G401 (cell line): ENCODE data around the gene CACNA1E. TPM values are rescaled to one million over a fixed set of nuclear protein-coding genes. Genes with fewer than 3 reads are reported as not detected.

ENCODE experiments used
- DNase-seq: peaks from one replicate; pipeline ENCODE4 v3.0.0-alpha.2; 2015; ENCODE audit warnings: low spot score
- in situ Hi-C: cut with HindIII; loops from 2 replicates; pipeline ENCODE4 v1.10.0; 2016; ENCODE audit warnings: low sequenced_read_pairs, mixed read lengths
- total RNA-seq: library from RNA; depleted of rRNA; stranded (reverse); fragments of >200 nt; shearing (Covaris generic); gene quantifications from 2 replicates; pipeline ENCODE4 v1.2.3, GENCODE V29; 2014

The CACNA1E gene
- total RNA-seq, 1 experiment from 2014 or later, result not detected

DNA sequence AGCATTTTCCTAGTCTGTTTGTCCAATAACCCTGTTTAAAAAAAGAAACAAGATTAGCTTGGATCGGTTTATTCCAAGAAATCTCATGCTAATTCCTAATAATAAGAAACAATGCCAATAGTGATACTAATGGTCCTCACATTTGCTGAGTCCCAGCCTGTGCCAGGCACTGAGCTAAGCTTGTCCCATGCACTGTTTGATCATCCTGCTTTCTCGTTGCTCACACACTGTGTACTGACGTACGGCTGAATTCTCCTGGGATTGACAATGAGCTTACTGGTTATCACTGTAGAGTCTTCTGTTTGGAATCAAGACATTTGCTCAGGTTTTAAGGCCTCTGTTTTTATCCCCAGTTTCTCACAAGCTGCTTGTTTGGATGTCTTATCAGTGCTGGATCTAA, 71.1 kb downstream of the CACNA1E start:
- in situ Hi-C loops, result no loop called here
- DNase-seq, result no peak

DNA sequence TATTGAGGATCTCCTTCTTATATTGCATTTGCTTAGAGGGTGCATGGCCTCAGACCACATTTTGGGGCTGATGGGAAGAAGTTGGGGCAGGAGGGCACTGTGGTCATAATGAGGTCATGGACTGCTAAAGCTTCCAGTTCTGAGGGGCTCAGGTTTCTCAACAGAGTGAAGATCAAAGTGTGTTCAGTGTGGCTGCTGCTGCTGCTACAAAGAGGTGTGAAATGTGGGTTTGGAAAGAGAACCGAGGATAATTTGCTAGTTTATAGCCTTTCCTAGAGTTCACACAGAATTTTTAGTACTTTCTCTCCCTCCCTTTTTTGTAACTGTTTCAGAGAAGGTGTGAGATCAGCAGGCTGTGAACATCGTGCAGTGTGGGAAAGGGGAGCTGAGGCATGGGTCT, 73.3 kb downstream of the CACNA1E start:
- no peak for DNase-seq
- in situ Hi-C loops, result no loop called here

DNA sequence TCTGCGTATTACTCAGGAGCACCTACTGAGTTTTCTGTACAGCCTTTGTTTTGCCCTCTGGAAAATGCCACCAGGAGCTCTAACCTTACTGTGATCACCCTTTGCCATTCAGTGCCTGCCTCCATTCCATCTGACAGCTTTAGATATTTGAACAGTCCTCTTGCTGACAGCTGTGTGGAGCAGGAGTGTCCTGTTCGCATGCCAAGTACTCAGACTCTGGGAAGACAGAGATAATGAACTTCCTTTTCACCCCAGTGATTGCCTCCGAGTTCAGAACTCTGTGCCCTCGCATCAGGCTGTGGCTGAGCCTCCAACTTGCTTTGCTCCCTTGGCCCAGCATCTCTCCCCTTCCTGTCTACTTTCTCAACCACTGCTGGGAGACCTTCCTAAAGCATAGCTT, 74.0 kb downstream of the CACNA1E start:
- DNase-seq, result no peak
- in situ Hi-C loops, result no loop called here

DNA sequence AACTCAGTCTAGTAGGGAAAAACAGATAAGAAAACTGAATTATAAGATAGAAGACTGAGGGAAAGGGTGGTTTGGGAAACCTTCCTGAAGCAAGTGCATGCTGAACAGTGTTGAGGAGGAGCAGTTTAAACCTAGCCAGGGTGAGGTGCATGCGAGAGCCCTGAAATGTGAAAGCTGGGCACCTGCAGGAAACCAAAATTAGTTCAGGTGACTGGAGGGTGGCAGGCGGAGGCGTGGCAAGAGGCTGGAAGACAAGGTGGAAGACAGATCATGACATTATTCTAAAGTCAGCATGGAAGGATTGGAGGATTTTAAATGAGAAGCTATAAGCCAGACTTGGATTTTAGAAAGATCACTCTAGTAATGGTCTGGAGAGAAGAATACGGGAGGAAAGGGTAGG, 75.1 kb downstream of the CACNA1E start:
- in situ Hi-C loops, result no loop called here
- no peak for DNase-seq

DNA sequence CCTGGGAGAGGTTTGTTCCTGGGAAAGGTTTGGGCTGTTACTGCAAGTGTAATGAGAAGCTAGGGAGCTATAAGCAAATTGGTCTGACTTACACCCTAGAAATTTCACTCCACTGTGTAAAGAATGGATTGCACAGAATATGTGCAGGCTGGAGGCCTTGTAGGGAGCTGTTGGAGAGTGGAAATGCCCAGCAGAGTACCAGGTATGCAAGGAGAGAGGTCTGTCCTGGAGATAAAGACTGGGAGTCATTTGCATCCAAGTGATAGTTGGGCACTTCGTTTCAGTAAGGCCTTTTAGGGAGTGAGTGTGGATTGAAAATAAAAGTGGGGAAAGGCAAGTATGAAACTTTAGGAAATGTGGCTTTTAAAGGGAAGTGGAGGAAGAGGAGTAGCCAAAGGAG, 75.8 kb downstream of the CACNA1E start:
- in situ Hi-C loops, result no loop called here
- no peak for DNase-seq

DNA sequence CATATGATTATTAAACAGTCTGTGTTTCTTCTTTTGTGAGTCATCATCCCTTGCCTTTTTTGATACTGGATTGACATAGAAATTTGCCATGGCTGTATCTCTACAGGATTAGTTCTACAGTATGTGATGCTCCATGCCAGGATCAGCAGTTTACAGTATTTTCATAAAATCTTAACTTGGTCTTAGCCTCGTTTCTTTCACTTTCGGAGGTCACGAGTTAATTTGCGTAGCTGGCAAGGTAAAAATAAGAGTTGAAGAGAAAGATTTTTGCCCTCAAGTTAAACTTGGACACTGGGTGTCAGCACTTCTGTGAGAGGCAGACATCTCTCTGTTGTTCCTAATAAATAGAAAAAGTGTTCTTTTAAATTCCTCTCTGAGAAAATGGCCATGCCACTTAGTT, 79.1 kb downstream of the CACNA1E start:
- in situ Hi-C loops, result no loop called here

DNA sequence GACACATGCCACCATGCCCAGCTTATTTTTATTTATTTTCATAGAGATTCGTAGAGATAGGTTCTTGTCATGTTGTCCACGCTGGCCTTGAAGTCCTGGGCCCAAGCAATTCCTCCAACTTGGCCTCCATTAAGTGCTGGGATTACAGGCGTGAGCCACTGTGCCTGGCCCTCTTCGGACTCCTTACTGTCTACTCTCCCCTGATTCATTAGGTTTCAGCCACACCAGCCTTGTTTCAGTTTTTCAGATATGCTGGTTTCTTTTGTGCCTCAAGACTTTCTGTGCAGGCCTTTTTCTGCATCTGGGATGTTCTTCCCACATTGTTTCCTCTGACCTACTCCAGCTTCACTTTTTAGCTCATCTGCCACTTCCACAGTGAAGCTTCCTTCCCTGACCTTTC, 85.4 kb downstream of the CACNA1E start:
- in situ Hi-C loops, result no loop called here
- no peak for DNase-seq

More for the DNA sequence above, 79.1 kb downstream of the CACNA1E start:
- no peak for DNase-seq

DNA sequence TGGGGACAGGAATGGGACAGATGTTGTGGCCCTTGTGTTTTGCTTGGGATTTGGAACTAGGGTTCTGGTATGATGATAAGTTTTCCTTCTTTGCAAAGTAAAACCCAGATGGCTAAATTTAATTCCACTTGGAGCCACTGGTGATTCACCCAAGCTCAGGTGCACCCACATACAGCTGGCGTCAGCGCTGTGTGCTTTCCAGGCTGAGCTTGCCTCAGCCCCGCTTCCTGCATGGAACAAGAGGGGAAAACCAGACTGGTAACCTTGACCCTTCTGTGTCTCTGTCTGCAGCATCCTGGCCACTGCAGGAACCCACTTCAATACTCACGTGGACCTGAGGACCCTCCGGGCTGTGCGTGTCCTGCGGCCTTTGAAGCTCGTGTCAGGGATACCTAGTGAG, 94.2 kb downstream of the CACNA1E start:
- in situ Hi-C loops, result no loop called here
- DNase-seq, result no peak

DNA sequence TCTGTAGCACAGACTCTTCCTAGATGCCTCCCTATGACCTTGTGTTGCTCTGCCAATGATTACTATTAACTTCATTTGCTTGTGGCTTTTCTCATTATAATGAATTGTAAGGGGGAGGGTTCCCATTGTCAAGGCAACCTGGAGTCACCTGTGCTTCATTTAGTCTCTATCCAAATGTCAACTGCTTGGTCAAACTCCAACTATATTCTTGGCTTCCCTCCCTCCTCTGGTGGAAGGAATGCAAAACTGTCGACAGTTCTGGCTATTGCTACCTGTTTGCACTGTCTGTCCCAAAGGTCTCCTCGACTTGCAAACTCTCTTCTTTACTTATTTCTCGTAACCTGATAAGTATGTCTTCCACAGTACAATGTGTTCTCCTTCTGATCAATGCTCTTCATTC, 100.3 kb downstream of the CACNA1E start:
- peak; percentile 20 for DNase-seq
- in situ Hi-C loops, result no loop called here

DNA sequence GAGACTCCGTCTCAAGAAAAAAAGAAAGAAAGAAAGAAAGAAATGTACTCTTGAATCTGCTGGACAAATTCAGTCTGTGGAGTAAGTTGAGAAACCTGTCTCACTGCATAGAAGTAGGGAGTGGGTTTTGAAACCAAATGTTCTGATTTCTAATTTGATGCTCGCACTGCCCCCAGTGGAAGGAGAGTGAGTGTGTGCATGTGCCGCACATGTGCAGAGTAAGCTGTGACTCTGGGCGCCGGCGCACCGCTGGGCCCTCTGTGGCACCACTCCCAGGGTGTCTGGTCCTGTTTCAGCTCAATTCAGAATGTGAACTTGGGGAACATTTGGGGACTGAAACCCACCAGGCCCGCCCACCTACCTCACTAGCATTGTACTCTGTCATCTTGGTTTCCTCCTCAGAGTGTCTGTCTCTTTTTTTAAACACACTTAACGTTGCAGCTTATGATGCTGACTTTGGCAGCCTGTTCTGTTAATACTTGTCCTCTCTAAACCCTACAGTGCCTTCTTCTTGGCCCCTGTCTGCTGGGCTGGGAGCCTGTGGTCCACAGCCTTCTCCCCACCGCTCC, 104.6 kb downstream of the CACNA1E start:
- no peak for DNase-seq

DNA sequence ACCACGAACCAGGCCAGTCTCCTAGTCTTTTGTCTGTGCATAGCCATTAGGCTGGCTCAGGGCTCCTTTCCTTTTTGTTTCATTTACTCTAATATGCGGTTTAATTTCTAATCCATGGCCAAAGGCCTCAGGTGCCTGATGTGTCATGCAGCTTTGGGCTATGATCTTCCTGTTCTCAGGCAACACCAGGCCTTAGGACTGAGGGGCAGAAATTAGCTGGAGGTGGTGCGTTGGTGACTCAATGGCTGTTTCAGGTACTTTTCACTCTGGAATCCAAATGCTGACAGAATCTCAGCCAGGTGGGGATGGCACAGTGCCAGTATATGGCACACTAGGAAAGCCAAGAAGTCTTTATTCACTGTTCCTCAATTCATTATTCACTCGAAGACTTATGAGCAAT, 105.3 kb downstream of the CACNA1E start:
- peak; percentile 19 for DNase-seq
- in situ Hi-C loops, result no loop called here

More for the DNA sequence above, 104.6 kb downstream of the CACNA1E start:
- in situ Hi-C loops, result no loop called here

DNA sequence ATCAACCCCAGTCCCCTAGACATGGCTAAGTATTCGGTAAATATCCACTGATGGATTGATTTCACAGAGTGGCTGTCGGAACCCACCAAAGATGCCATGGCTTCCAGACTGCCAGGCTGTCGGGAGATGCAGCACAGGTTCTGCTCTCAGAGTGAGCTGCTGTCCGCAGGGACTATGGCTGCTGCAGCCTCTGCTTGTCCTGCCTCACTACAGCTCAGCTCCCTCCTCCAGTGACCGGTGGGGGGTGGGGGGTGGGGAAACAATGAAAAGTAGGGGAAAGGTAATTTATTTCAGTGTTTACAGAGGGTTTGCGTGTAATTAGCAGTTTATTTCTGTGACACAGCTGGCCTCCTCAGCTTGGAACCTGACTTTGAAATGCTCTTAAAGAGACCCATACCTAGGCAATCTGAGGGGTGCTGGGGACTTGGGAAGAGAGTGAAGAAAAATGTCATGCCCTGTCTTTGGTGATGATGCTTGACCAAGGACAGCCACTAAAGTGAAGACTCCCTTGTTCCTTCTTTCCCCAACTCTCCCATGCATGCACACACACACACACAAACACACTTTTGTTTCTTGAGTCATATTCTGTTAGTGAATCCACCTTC, 109.0 kb downstream of the CACNA1E start:
- no peak for DNase-seq
- in situ Hi-C loops, result no loop called here

DNA sequence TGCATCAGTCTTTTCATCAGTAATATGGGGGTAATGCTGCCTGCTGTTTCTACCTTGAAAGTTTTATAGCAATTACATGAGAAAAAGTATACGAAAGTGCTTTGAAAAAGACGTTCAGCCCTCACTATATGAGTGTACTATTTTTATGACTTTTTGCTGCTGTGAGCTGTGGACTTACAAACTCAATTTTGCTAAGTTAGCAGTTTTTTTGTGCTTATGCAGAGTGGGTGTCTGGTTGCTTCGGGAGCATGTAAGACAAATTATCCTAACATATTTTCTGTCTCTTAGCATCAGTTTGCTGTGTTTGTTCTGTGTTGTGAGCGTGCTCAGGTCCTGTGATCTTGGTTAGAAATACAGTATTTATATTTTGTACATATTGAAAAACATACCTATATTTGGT, 109.7 kb downstream of the CACNA1E start:
- DNase-seq, result no peak
- in situ Hi-C loops, result no loop called here

DNA sequence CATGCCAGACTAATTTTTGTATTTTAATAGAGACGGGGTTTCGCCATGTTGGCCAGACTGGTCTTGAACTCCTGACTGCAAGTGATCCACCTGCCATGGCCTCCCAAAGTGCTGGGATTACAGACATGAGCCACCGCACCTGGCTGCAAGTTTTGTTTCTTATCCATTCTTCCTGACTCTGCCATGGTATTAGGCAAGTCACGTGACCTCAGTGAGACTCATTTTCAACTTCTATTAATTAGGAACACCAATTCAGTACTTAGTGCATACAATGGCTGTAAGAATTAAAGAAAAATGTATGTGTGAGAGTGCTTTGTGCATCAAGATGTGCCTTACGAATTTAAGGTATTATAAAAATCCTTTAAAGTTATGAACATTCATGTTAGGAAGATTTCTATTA, 111.2 kb downstream of the CACNA1E start:
- in situ Hi-C loops, result no loop called here
- DNase-seq, result no peak

DNA sequence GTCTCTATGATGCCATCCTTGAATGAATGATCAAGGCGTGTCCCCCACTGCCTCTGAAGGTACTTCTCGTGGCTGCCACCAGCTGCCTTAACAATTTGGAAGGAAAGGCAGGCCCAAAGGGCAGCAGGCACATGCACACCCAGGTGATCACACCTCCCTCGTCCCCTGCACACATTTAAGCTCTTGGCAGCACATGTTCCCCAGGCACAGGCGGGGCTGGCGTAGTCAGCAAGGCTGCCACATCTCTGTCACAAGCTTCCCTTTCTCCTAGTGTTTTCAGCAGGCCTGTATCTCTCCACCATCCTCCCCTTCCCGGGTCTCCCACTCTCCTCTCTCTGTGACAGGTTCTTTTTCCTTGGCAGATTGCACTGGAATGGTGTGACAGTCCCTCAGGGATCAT, 111.9 kb downstream of the CACNA1E start:
- DNase-seq, result no peak
- in situ Hi-C loops, result no loop called here

DNA sequence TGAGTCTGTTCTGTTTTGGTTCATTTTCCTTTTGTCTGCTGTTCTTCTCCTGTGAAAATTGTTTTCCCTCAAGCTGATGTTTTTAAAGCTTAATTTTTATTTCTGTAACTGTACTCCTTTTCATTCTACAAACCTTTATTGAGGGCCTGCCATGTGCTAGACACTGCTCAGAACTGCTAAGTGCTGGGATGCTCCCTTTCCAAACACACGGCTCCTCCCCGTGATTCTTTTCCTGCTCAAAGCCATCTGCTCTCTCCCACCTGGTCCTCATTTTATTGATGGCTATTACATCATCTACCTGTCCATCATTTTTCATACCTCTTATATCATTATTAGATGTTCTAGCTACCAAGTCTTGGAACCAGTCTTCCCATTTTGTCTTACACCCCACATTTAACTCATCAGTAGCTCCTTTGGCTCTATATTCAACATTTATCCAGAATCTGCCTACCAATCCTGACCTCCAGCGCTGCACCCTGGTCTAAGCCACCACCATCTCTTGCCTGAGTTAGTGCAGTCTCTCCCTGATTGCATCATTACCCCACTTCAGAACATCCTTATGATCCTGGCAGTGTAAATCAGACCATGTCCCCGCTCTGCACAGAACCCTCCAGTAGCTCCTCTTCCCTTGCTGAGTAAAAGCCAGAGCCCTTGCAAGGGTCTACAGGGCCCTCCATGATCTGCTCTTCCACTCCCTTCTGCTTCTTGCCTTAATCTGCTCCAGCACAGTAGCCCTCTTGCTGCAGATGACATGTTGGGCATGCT, 118.1 kb downstream of the CACNA1E start:
- in situ Hi-C loops, result no loop called here
- no peak for DNase-seq

DNA sequence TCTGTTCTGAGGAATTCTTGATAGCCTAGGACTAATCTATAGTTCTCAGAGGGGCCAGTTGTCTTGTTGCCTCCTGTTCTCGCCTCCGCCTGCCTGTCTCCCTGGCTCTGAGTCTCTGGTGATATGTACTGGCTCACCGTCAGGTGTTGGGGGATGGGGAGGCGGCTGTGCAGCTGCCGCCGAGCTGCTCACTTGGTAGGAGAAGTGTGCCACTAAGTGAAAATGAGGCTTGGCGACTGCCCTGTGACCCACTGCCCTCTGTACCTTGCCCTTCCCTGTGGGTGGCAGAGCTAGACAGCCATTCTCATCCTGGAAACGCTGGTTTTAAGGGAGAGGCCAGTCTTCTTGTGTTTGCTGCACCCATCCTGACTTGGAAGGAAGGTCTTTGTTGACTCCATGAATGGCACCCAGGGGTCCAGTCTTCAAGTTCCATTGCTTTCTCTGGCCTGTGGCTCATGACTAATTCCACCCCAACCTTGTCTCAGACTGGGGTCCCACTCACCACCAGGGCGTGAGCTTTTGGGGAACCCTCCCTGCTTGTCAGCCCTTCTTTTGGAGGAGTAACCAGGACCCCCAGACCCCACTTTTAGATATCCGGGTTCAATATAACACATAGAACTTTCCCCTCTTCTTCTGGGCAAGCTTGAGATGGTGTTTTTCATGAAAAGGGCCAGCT, 120.6 kb downstream of the CACNA1E start:
- in situ Hi-C loops, result no loop called here
- no peak for DNase-seq

DNA sequence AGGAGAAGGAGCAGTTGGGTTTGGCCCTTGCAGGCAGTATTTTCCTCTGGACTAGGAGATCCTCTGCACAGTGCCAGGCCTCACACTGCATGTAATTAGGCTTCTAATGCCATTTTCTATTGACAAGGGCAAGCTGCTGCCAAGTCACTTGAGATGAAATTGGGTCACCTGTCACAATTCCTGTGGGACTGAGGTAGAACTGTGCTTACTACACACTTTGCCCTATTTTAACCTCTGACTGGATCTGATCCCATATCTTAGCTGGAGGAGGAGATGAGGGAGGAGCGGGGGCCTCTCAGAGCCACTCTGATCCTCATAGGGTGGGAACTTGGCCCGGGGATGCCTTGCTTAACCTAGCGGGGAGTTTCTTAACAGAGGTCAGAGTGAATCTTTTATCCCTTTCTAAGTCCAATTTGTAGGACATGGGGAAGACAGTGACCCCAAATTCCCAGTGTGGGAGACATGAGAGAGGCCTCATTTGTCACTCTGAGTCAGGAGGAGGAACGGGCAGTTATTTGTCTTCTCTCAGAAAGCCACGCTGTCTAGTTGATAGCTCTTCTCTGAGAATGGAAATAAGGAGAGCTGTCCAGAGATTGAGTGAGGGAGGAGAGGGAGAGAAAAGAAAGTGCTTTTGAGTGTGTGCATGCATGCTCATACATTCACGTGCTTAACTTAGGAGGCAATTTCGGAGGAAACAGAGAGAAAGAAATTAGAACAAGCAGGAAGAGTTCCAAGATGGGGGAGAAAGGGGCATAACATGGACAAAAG, 121.3 kb downstream of the CACNA1E start:
- peak; percentile 15 for DNase-seq
- in situ Hi-C loops, result no loop called here

DNA sequence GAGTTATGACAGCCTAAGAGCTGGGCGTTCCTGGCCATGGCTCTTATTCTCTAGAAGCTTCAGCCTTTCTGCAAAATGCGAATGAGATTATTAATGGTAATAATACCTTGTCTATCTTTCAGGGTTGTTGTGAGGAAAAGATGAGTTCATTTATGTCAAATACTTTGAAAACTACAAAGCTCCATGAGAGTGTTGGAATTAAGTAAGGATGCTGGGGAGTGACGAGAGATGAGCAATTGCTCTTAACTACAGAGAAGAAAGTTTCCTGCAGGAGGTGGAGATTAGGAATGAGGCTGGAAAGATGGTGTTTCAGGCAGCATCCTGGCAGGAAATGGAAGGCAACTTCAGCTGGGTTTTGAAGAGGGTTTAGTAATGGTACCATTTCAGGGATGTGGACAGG, 124.2 kb downstream of the CACNA1E start:
- DNase-seq, result no peak

DNA sequence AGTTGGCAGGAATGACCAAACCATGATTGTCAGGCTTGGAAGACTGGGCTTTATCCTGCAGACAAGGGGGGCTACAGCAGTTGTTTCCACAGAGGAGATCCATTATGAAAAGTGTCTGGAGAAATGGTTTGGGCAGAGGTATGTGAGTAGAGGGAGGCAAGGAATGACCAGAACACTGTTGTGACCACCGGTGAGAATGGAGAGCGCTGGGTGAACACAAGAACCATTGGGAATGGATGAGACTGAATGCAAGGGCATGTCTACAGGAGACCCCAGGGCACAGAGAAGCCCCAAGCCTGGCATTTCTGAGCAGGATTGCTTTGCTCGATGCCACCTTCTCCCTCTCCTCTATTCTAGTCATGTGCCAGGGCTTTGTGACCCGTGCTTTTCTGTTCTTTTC, 125.1 kb downstream of the CACNA1E start:
- DNase-seq, result no peak
- in situ Hi-C loops, result no loop called here

More for the DNA sequence above, 124.2 kb downstream of the CACNA1E start:
- in situ Hi-C loops, result no loop called here
